ENCODE data around the gene IL1R1. TPM values are rescaled to one million over a fixed set of nuclear protein-coding genes. Genes with fewer than 3 reads are reported as not detected.
A peak's percentile ranks its signal among the peaks of the same experiment; 100 is the strongest.
"Not testable (repeated sequence)": the region's sequence is repeated elsewhere in the genome, so short reads cannot be mapped to it uniquely, and the experiment has no call there.

The IL1R1 gene
- total RNA-seq, 1 donor from 2014 or later = 8.7 TPM

- H3K27me3 ChIP-seq (ENCODE audit: control insufficient read depth, insufficient read depth, low read length) = no peaks in the 10 kb centered on the region
- H3K36me3 ChIP-seq (ENCODE audit: control insufficient read depth, insufficient read depth, low read length) = no peaks in the 10 kb centered on the region
- no peak overlapping the region for H3K4me3 ChIP-seq (ENCODE audit: low read depth, low read length)
- DNase-seq (ENCODE audit: low read depth) = no peak
- TF ChIP-seq, protein P1, sequence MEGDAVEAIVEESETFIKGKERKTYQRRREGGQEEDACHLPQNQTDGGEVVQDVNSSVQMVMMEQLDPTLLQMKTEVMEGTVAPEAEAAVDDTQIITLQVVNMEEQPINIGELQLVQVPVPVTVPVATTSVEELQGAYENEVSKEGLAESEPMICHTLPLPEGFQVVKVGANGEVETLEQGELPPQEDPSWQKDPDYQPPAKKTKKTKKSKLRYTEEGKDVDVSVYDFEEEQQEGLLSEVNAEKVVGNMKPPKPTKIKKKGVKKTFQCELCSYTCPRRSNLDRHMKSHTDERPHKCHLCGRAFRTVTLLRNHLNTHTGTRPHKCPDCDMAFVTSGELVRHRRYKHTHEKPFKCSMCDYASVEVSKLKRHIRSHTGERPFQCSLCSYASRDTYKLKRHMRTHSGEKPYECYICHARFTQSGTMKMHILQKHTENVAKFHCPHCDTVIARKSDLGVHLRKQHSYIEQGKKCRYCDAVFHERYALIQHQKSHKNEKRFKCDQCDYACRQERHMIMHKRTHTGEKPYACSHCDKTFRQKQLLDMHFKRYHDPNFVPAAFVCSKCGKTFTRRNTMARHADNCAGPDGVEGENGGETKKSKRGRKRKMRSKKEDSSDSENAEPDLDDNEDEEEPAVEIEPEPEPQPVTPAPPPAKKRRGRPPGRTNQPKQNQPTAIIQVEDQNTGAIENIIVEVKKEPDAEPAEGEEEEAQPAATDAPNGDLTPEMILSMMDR (IDR thresholded peaks at IDR 0.05; ENCODE audit: insufficient read depth, low read length, poor library complexity, severe bottlenecking) = no peak
These were observed 39.3 kb upstream of the IL1R1 start for GRCh38 chr2:102103284-102103683.

DNA sequence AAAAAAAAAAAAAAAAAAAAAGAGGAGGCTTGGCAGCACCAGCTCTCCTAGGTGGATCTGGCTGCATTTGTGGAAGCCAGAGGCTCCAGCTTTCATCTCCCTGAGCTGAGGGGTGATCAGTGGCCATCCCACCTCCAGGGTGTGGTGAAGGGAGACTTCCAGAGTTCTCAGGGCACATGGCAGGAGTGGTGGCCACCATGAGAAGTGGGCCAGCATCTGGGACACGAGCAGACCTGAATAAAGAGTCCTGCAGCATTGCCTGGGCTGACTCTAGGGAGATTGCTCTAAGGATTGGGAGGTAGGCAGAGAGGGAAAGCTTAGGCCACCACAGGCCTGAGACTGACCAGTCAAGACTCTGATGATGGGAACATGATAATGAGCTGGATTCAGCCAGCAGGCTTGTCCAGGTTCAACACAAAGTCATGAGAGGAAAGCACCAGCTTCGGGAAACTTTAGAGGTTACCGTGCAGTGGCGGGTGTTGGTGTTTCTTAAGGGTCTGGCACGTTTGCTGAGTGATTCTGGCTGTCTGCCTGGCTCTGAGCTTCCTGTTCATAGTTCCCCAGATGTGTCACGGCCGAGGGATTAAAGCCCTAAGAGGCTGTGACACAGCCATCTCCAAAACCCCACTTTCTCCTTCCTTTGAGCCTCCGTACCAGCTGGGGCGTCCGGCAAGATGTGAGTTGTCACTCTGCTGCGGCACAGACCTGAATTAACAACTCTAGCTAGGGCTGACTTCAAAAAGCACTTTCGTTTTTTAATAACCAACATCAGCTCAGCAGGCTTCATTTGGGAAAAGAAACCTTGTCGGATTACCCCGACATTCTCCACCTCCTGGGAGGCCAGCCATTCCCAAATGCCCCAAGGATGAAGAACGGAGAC, 38.3 kb upstream of the IL1R1 start:
- Histone ChIP-seq H3K36me3 (ENCODE audit: control insufficient read depth, insufficient read depth, low read length) (no peaks in the 10 kb centered on the region), H3K4me3 (ENCODE audit: low read depth, low read length) (peak overlapping the region; percentile 14), H3K27me3 (ENCODE audit: control insufficient read depth, insufficient read depth, low read length) (no peaks in the 10 kb centered on the region)
- TF ChIP-seq, protein P1 (IDR thresholded peaks at IDR 0.05; ENCODE audit: insufficient read depth, low read length, poor library complexity, severe bottlenecking) = no peak
- DNase-seq (ENCODE audit: low read depth) = no peak

DNA sequence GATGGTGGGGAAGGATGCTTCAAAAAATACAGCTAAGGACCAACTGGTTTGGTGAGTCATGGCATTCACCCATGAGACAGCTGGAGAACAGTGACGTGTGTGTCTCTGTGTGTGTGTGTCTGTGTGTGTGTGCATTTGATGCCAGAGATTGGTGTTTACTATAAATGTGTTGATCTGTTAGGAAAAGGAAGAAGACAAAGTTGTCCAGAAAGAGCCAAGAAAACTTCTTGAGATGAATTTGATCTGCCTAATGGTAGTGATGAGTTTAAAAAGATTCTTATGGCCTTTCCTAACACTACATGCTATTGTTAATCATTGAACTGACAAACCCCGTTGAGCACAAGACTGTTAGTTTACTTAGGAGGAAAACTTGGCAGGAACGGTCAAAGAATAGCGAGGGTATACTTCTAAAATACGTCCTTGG, 36.4 kb upstream of the IL1R1 start:
- TF ChIP-seq, protein P1 (IDR thresholded peaks at IDR 0.05; ENCODE audit: insufficient read depth, low read length, poor library complexity, severe bottlenecking) = no peak
- Histone ChIP-seq H3K27me3 (ENCODE audit: control insufficient read depth, insufficient read depth, low read length) (no peaks in the 10 kb centered on the region), H3K36me3 (ENCODE audit: control insufficient read depth, insufficient read depth, low read length) (no peaks in the 10 kb centered on the region), H3K4me3 (ENCODE audit: low read depth, low read length) (no peak overlapping the region)
- no peak for DNase-seq (ENCODE audit: low read depth)

- not testable (repeated sequence) for H3K27me3 ChIP-seq (ENCODE audit: control insufficient read depth, insufficient read depth, low read length); DNase-seq (ENCODE audit: low read depth); H3K4me3 ChIP-seq (ENCODE audit: low read depth, low read length); H3K36me3 ChIP-seq (ENCODE audit: control insufficient read depth, insufficient read depth, low read length)
These were observed 35.5 kb upstream of the IL1R1 start for GRCh38 chr2:102106813-102107740.

GRCh38 chr2:102107741-102108070, 34.8 kb upstream of the IL1R1 start:
- Histone ChIP-seq H3K36me3 (ENCODE audit: control insufficient read depth, insufficient read depth, low read length) (no peaks in the 10 kb centered on the region), H3K4me3 (ENCODE audit: low read depth, low read length) (no peak overlapping the region), H3K27me3 (ENCODE audit: control insufficient read depth, insufficient read depth, low read length) (no peaks in the 10 kb centered on the region)
- no peak for DNase-seq (ENCODE audit: low read depth)
- TF ChIP-seq, protein P1 (IDR thresholded peaks at IDR 0.05; ENCODE audit: insufficient read depth, low read length, poor library complexity, severe bottlenecking) = no peak

- TF ChIP-seq, protein P1 (IDR thresholded peaks at IDR 0.05; ENCODE audit: insufficient read depth, low read length, poor library complexity, severe bottlenecking) = no peak
- Histone ChIP-seq H3K4me3 (ENCODE audit: low read depth, low read length) (no peak overlapping the region), H3K27me3 (ENCODE audit: control insufficient read depth, insufficient read depth, low read length) (no peaks in the 10 kb centered on the region), H3K36me3 (ENCODE audit: control insufficient read depth, insufficient read depth, low read length) (no peaks in the 10 kb centered on the region)
- DNase-seq (ENCODE audit: low read depth) = no peak
These were observed 33.5 kb upstream of the IL1R1 start for GRCh38 chr2:102109016-102109415.

Measured in kidney epithelial cell (primary cell).